ENCODE data around the gene PERCC1. TPM values are rescaled to one million over a fixed set of nuclear protein-coding genes. Genes with fewer than 3 reads are reported as not detected.

The PERCC1 gene
- polyA plus RNA-seq, 1 experiment, result not detected

GRCh38 chr16:1408171-1408837, 22.6 kb upstream of the PERCC1 start:
- H3K27me3 ChIP-seq (ENCODE audit: control insufficient read depth, insufficient read depth, low read length), result no peaks in the 10 kb centered on the region
- DNase-seq (ENCODE audit: low read depth, low spot score), result peak; percentile 62
- ChIA-PET CTCF (no interaction called here), POLR2A (interaction anchor here (0.5 to 1.0 kb wide), 3 partner anchors 12 to 61 kb away, joined by 3 to 5 read pairs (median 5); partner anchors contain the start of gene UQCC4)
- H3K9me3 ChIP-seq (ENCODE audit: control insufficient read depth, insufficient read depth, low read length), result no peaks in the 10 kb centered on the region
- no peak overlapping the region for H3K27ac ChIP-seq (ENCODE audit: low read depth, low read length)
- no peak for TF ChIP-seq CTCF (IDR thresholded peaks at IDR 0.05; ENCODE audit: low read depth, low read length)
- peak overlapping the region; percentile 67 for H3K4me3 ChIP-seq (ENCODE audit: low read depth, low read length)

GRCh38 chr16:1412847-1413246, 18.0 kb upstream of the PERCC1 start:
- POLR2A ChIA-PET, result no interaction called here
- Histone ChIP-seq H3K27me3 (ENCODE audit: control insufficient read depth, insufficient read depth, low read length) (no peaks in the 10 kb centered on the region), H3K4me3 (ENCODE audit: low read depth, low read length) (no peak overlapping the region), H3K27ac (ENCODE audit: low read depth, low read length) (no peak overlapping the region), H3K9me3 (ENCODE audit: control insufficient read depth, insufficient read depth, low read length) (no peaks in the 10 kb centered on the region; the same call in 1 of the 2 replicates)
- no peak for TF ChIP-seq CTCF (IDR thresholded peaks at IDR 0.05; ENCODE audit: low read depth, low read length)
- no peak for DNase-seq (ENCODE audit: low read depth, low spot score)
- CTCF ChIA-PET, result no interaction called here

GRCh38 chr16:1413684-1414531, 17.0 kb upstream of the PERCC1 start:
- DNase-seq (ENCODE audit: low read depth, low spot score), result no peak
- ChIA-PET POLR2A (no interaction called here), CTCF (no interaction called here)
- TF ChIP-seq CTCF (IDR thresholded peaks at IDR 0.05; ENCODE audit: low read depth, low read length), result peak; percentile 53
- no peaks in the 10 kb centered on the region for H3K27me3 ChIP-seq (ENCODE audit: control insufficient read depth, insufficient read depth, low read length)
- no peak overlapping the region for H3K27ac ChIP-seq (ENCODE audit: low read depth, low read length)
- peak overlapping the region; percentile 78 for H3K4me3 ChIP-seq (ENCODE audit: low read depth, low read length)
- H3K9me3 ChIP-seq (ENCODE audit: control insufficient read depth, insufficient read depth, low read length), result no peaks in the 10 kb centered on the region; the same call in 1 of the 2 replicates

- Histone ChIP-seq H3K4me3 (ENCODE audit: low read depth, low read length) (peak within 1 kb of the TSS; percentile 78), H3K27ac (ENCODE audit: low read depth, low read length) (no peak within 1 kb of the TSS), H3K27me3 (ENCODE audit: control insufficient read depth, insufficient read depth, low read length) (no peaks in the 10 kb centered on the region), H3K9me3 (ENCODE audit: control insufficient read depth, insufficient read depth, low read length) (no peaks in the 10 kb centered on the region; the same call in 1 of the 2 replicates)
- TF ChIP-seq CTCF (IDR thresholded peaks at IDR 0.05; ENCODE audit: low read depth, low read length), result no peak
- CTCF ChIA-PET, result no interaction called here
- DNase-seq (ENCODE audit: low read depth, low spot score), result peak; percentile 11
- POLR2A ChIA-PET, result no interaction called here
These were observed 16.2 kb upstream of the PERCC1 start, which contains the start of gene UNKL for GRCh38 chr16:1414532-1415260. Gene UNKL, minus strand, starts transcription at chr16:1414704. Its CDS starts 13 bp downstream, at chr16:1414691.
